Raji (cell line): ENCODE data around the gene THSD8.

Source experiments
- POLR2A ChIP-seq: IDR thresholded peaks from 2 replicates; pipeline ENCODE4 v1.6.1; 2011; ENCODE audit warnings: low read depth, low read length, control low read depth; ENCODE audit not compliant: insufficient read depth

THSD8 gene

GRCh38 chr19:12847159-12848139, 45.6 kb downstream of the THSD8 start:
- TF ChIP-seq POLR2A = peak; percentile 24; the same call in 1 of the 2 replicates
